Measurements from ENCODE around the gene JADE1.

Gene JADE1

GRCh38 chr4:128821151-128821550 lies 11.7 kb downstream of the JADE1 start:
- peaks cover 63% of the 10 kb centered on the region for H3K36me3 Mint-ChIP-seq (ENCODE audit: low read depth)
- H3K4me3 Mint-ChIP-seq = no peak overlapping the region
- DNase-seq = no peak
- no peaks in the 10 kb centered on the region for H3K9me3 Mint-ChIP-seq
- H3K27ac Mint-ChIP-seq = no peak overlapping the region
- H3K4me1 Mint-ChIP-seq (ENCODE audit: low read depth) = peaks cover 82% of the 10 kb centered on the region
- no peaks in the 10 kb centered on the region for H3K27me3 Mint-ChIP-seq

- peak overlapping the region; percentile 50 for H3K27ac Mint-ChIP-seq
- no peak for DNase-seq
- no peak overlapping the region for H3K4me3 Mint-ChIP-seq
- no peaks in the 10 kb centered on the region for H3K27me3 Mint-ChIP-seq
- H3K4me1 Mint-ChIP-seq (ENCODE audit: low read depth) = peaks cover 84% of the 10 kb centered on the region
- peaks cover 62% of the 10 kb centered on the region for H3K36me3 Mint-ChIP-seq (ENCODE audit: low read depth)
- no peaks in the 10 kb centered on the region for H3K9me3 Mint-ChIP-seq
Measured at GRCh38 chr4:128823025-128823661, 13.6 kb downstream of the JADE1 start.

GRCh38 chr4:128825226-128825625 lies 15.7 kb downstream of the JADE1 start:
- Mint-ChIP-seq H3K9me3 (no peaks in the 10 kb centered on the region), H3K27me3 (no peaks in the 10 kb centered on the region), H3K4me1 (ENCODE audit: low read depth) (peaks cover 80% of the 10 kb centered on the region), H3K4me3 (no peak overlapping the region), H3K36me3 (ENCODE audit: low read depth) (peaks cover 65% of the 10 kb centered on the region), H3K27ac (peak overlapping the region; percentile 53)
- DNase-seq = no peak

- Mint-ChIP-seq H3K4me1 (ENCODE audit: low read depth) (peaks cover 82% of the 10 kb centered on the region), H3K9me3 (no peaks in the 10 kb centered on the region), H3K27me3 (no peaks in the 10 kb centered on the region), H3K4me3 (no peak overlapping the region), H3K27ac (peak overlapping the region; percentile 50), H3K36me3 (ENCODE audit: low read depth) (peaks cover 72% of the 10 kb centered on the region)
- no peak for DNase-seq
Measured at GRCh38 chr4:128827296-128827695, 17.8 kb downstream of the JADE1 start.

GRCh38 chr4:128830906-128831503 lies 21.5 kb downstream of the JADE1 start:
- Mint-ChIP-seq H3K27me3 (no peaks in the 10 kb centered on the region), H3K4me1 (ENCODE audit: low read depth) (peaks cover 74% of the 10 kb centered on the region), H3K27ac (peak overlapping the region; percentile 29), H3K4me3 (no peak overlapping the region), H3K36me3 (ENCODE audit: low read depth) (peaks cover 97% of the 10 kb centered on the region), H3K9me3 (no peaks in the 10 kb centered on the region)
- DNase-seq = no peak

GRCh38 chr4:128831531-128832242 lies 22.2 kb downstream of the JADE1 start:
- H3K36me3 Mint-ChIP-seq (ENCODE audit: low read depth) = peaks cover 96% of the 10 kb centered on the region
- no peak overlapping the region for H3K4me3 Mint-ChIP-seq
- H3K9me3 Mint-ChIP-seq = no peaks in the 10 kb centered on the region
- no peak for DNase-seq
- peaks cover 73% of the 10 kb centered on the region for H3K4me1 Mint-ChIP-seq (ENCODE audit: low read depth)
- H3K27me3 Mint-ChIP-seq = no peaks in the 10 kb centered on the region
- peak overlapping the region; percentile 60 for H3K27ac Mint-ChIP-seq

GRCh38 chr4:128832243-128832625 lies 22.7 kb downstream of the JADE1 start:
- peaks cover 73% of the 10 kb centered on the region for H3K4me1 Mint-ChIP-seq (ENCODE audit: low read depth)
- peaks cover 96% of the 10 kb centered on the region for H3K36me3 Mint-ChIP-seq (ENCODE audit: low read depth)
- DNase-seq = no peak
- H3K27me3 Mint-ChIP-seq = no peaks in the 10 kb centered on the region
- H3K9me3 Mint-ChIP-seq = no peaks in the 10 kb centered on the region
- H3K4me3 Mint-ChIP-seq = no peak overlapping the region
- H3K27ac Mint-ChIP-seq = peak overlapping the region; percentile 45

GRCh38 chr4:128835498-128836222 lies 26.2 kb downstream of the JADE1 start:
- no peaks in the 10 kb centered on the region for H3K27me3 Mint-ChIP-seq
- peak overlapping the region; percentile 37 for H3K27ac Mint-ChIP-seq
- H3K36me3 Mint-ChIP-seq (ENCODE audit: low read depth) = peaks cover 92% of the 10 kb centered on the region
- no peaks in the 10 kb centered on the region for H3K9me3 Mint-ChIP-seq
- no peak for DNase-seq
- H3K4me1 Mint-ChIP-seq (ENCODE audit: low read depth) = peaks cover 75% of the 10 kb centered on the region
- H3K4me3 Mint-ChIP-seq = no peak overlapping the region

GRCh38 chr4:128837198-128837597 lies 27.7 kb downstream of the JADE1 start:
- Mint-ChIP-seq H3K27me3 (no peaks in the 10 kb centered on the region), H3K27ac (peak overlapping the region; percentile 66), H3K4me3 (no peak overlapping the region), H3K36me3 (ENCODE audit: low read depth) (peaks cover 90% of the 10 kb centered on the region), H3K9me3 (no peaks in the 10 kb centered on the region), H3K4me1 (ENCODE audit: low read depth) (peaks cover 72% of the 10 kb centered on the region)
- DNase-seq = no peak

GRCh38 chr4:128837679-128838078 lies 28.2 kb downstream of the JADE1 start:
- Mint-ChIP-seq H3K4me1 (ENCODE audit: low read depth) (peaks cover 69% of the 10 kb centered on the region), H3K27me3 (no peaks in the 10 kb centered on the region), H3K9me3 (no peaks in the 10 kb centered on the region), H3K36me3 (ENCODE audit: low read depth) (peaks cover 90% of the 10 kb centered on the region), H3K4me3 (no peak overlapping the region), H3K27ac (peak overlapping the region; percentile 66)
- DNase-seq = no peak

GRCh38 chr4:128840711-128841318 lies 31.3 kb downstream of the JADE1 start:
- DNase-seq = no peak
- no peaks in the 10 kb centered on the region for H3K27me3 Mint-ChIP-seq
- H3K9me3 Mint-ChIP-seq = no peaks in the 10 kb centered on the region
- H3K36me3 Mint-ChIP-seq (ENCODE audit: low read depth) = peaks cover 91% of the 10 kb centered on the region
- peak overlapping the region; percentile 86 for H3K27ac Mint-ChIP-seq
- peaks cover 55% of the 10 kb centered on the region for H3K4me1 Mint-ChIP-seq (ENCODE audit: low read depth)
- H3K4me3 Mint-ChIP-seq = no peak overlapping the region

- Mint-ChIP-seq H3K4me1 (ENCODE audit: low read depth) (peaks cover 51% of the 10 kb centered on the region), H3K27me3 (no peaks in the 10 kb centered on the region), H3K36me3 (ENCODE audit: low read depth) (peaks cover 92% of the 10 kb centered on the region), H3K4me3 (no peak overlapping the region), H3K9me3 (no peaks in the 10 kb centered on the region), H3K27ac (peak overlapping the region; percentile 86)
- DNase-seq = no peak
Measured at GRCh38 chr4:128841402-128841801, 31.9 kb downstream of the JADE1 start.

GRCh38 chr4:128844931-128845330 lies 35.4 kb downstream of the JADE1 start:
- Mint-ChIP-seq H3K36me3 (ENCODE audit: low read depth) (peaks cover 95% of the 10 kb centered on the region), H3K27me3 (no peaks in the 10 kb centered on the region), H3K4me1 (ENCODE audit: low read depth) (peaks cover 25% of the 10 kb centered on the region), H3K4me3 (no peak overlapping the region), H3K27ac (peak overlapping the region; percentile 84), H3K9me3 (no peaks in the 10 kb centered on the region)
- no peak for DNase-seq

GRCh38 chr4:128846063-128846462 lies 36.6 kb downstream of the JADE1 start:
- H3K27me3 Mint-ChIP-seq = no peaks in the 10 kb centered on the region
- H3K4me3 Mint-ChIP-seq = no peak overlapping the region
- peaks cover 98% of the 10 kb centered on the region for H3K36me3 Mint-ChIP-seq (ENCODE audit: low read depth)
- peak overlapping the region; percentile 84 for H3K27ac Mint-ChIP-seq
- H3K9me3 Mint-ChIP-seq = no peaks in the 10 kb centered on the region
- no peak for DNase-seq
- H3K4me1 Mint-ChIP-seq (ENCODE audit: low read depth) = peaks cover 16% of the 10 kb centered on the region

All from activated T-cell treated with anti-CD3 and anti-CD28 coated beads, Interleukin-2, amount 50 U/mL, for 24 hours (primary cell).